Globus pallidus (tissue), 1 donor: ENCODE data around the gene GNAL.

Source experiments
- DNase-seq: peaks from one replicate; pipeline ENCODE4 v3.0.0-alpha.2; 2015; ENCODE audit warnings: low spot score

The GNAL gene

GRCh38 chr18:11724781-11725180 lies 35.7 kb downstream of the GNAL start:
- no peak for DNase-seq

GRCh38 chr18:11726556-11726955 lies 37.5 kb downstream of the GNAL start:
- no peak for DNase-seq

GRCh38 chr18:11728249-11728648 lies 39.2 kb downstream of the GNAL start:
- no peak for DNase-seq

- no peak for DNase-seq
Observed at GRCh38 chr18:11729556-11729955, 40.5 kb downstream of the GNAL start.

GRCh38 chr18:11733031-11733430 lies 44.0 kb downstream of the GNAL start:
- peak; percentile 48 for DNase-seq

GRCh38 chr18:11736656-11737055 lies 47.6 kb downstream of the GNAL start:
- no peak for DNase-seq

GRCh38 chr18:11739893-11740292 lies 50.8 kb downstream of the GNAL start:
- no peak for DNase-seq

GRCh38 chr18:11740461-11740860 lies 51.4 kb downstream of the GNAL start:
- no peak for DNase-seq

GRCh38 chr18:11741505-11742145 lies 52.6 kb downstream of the GNAL start:
- DNase-seq, result no peak

GRCh38 chr18:11745521-11745920 lies 56.5 kb downstream of the GNAL start:
- DNase-seq, result no peak

GRCh38 chr18:11747286-11747685 lies 58.2 kb downstream of the GNAL start:
- no peak for DNase-seq

- no peak for DNase-seq
Observed at GRCh38 chr18:11747731-11748130, 58.7 kb downstream of the GNAL start.

- no peak for DNase-seq
Observed at GRCh38 chr18:11749305-11749704, 60.2 kb downstream of the GNAL start.

GRCh38 chr18:11750171-11750570 lies 61.1 kb downstream of the GNAL start:
- DNase-seq, result no peak

- no peak for DNase-seq
Observed at GRCh38 chr18:11750581-11751310, 61.7 kb downstream of the GNAL start.

- DNase-seq, result no peak
Observed at GRCh38 chr18:11751341-11752115, 62.5 kb downstream of the GNAL start.

GRCh38 chr18:11752116-11752911 lies 63.2 kb downstream of the GNAL start:
- no peak for DNase-seq

GRCh38 chr18:11754979-11755378 lies 65.9 kb downstream of the GNAL start:
- DNase-seq, result no peak

GRCh38 chr18:11757084-11757590 lies 68.1 kb downstream of the GNAL start:
- DNase-seq, result no peak

- DNase-seq, result no peak
Observed at GRCh38 chr18:11759456-11759855, 70.4 kb downstream of the GNAL start.

- no peak for DNase-seq
Observed at GRCh38 chr18:11760498-11761167, 71.6 kb downstream of the GNAL start.
